HG03378 (cell line): ENCODE measurements around the gene PHLDB2.

Experiments used
- ATAC-seq: cut with Tn5 transposase; IDR thresholded peaks from one replicate; pipeline ENCODE4 v1.9.1; 2021; ENCODE audit warnings: mild to moderate bottlenecking, moderate library complexity; ENCODE audit not compliant: unreplicated experiment

Gene PHLDB2

GRCh38 chr3:111956995-111957734, 98.1 kb downstream of the PHLDB2 start:
- ATAC-seq = no peak

- no peak for ATAC-seq
These were observed 102.5 kb downstream of the PHLDB2 start for GRCh38 chr3:111961461-111962164.

GRCh38 chr3:111963424-111963823, 104.4 kb downstream of the PHLDB2 start:
- ATAC-seq = no peak

GRCh38 chr3:111965484-111965883, 106.4 kb downstream of the PHLDB2 start:
- no peak for ATAC-seq

- ATAC-seq = no peak
These were observed 108.0 kb downstream of the PHLDB2 start for GRCh38 chr3:111967068-111967467.

- peak; percentile 96 for ATAC-seq
These were observed 108.7 kb downstream of the PHLDB2 start for GRCh38 chr3:111967651-111968274.

- no peak for ATAC-seq
These were observed 109.4 kb downstream of the PHLDB2 start for GRCh38 chr3:111968319-111969054.

GRCh38 chr3:111970376-111970775, 111.3 kb downstream of the PHLDB2 start:
- no peak for ATAC-seq

GRCh38 chr3:111971533-111972130, 112.6 kb downstream of the PHLDB2 start:
- ATAC-seq = no peak

- no peak for ATAC-seq
These were observed 113.8 kb downstream of the PHLDB2 start for GRCh38 chr3:111972891-111973290.

GRCh38 chr3:111975131-111975530, 116.1 kb downstream of the PHLDB2 start:
- no peak for ATAC-seq

- no peak for ATAC-seq
These were observed 117.2 kb downstream of the PHLDB2 start for GRCh38 chr3:111976254-111976653.

GRCh38 chr3:111978583-111979433, 119.7 kb downstream of the PHLDB2 start, which contains the start of gene ABHD10:
Gene ABHD10, plus strand, starts transcription at chr3:111979026. Its CDS starts 36 bp downstream, at chr3:111979062.
- ATAC-seq = peak; percentile 96

- peak; percentile 38 for ATAC-seq
These were observed 120.5 kb downstream of the PHLDB2 start for GRCh38 chr3:111979434-111980038.

GRCh38 chr3:111980716-111981456, 121.8 kb downstream of the PHLDB2 start:
- ATAC-seq = no peak

- no peak for ATAC-seq
These were observed 122.3 kb downstream of the PHLDB2 start for GRCh38 chr3:111981457-111981763.

GRCh38 chr3:111984636-111985298, 125.7 kb downstream of the PHLDB2 start:
- no peak for ATAC-seq

- ATAC-seq = no peak
These were observed 127.7 kb downstream of the PHLDB2 start for GRCh38 chr3:111986800-111987199.
